ENCODE results near the gene RNF19B.

DNA sequence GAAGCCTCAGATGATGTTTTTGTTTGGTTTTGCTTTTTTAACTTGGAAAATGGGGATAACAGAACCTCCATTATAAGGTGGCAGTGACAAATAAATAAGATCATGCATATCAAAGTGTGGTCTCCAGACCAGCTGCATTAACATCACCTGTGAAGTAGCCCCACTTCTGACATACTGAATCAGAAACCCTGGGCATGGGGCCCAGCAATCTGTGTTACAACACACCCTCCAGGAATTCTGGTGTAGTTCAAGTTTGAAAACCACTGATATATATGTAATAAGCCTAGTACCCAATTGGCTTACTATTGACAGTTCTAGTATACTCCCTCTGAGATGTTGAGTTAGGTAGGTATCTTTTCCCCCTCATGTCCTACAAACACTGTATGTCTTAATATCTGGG, 24.1 kb upstream of the RNF19B start:
- TF ChIP-seq POLR2AphosphoS5 (IDR thresholded peaks at IDR 0.05; ENCODE audit: low read depth, low read length) (no peak), POLR2A (IDR thresholded peaks at IDR 0.05; ENCODE audit: low read depth, low read length) (no peak), TAF1 (IDR thresholded peaks at IDR 0.05; ENCODE audit: low read depth, low read length) (no peak)

Measured in GM12891 (cell line).